NCI-H82 treated with DMSO at 0.1 percent for 48 hours (cell line): ENCODE data around the gene AFF2.

Experiments used
- DNase-seq: peaks from one replicate; lab custom pipeline; 2025; ENCODE audit not compliant: unreplicated experiment; lab: John Stamatoyannopoulos, UW

AFF2 gene

DNA sequence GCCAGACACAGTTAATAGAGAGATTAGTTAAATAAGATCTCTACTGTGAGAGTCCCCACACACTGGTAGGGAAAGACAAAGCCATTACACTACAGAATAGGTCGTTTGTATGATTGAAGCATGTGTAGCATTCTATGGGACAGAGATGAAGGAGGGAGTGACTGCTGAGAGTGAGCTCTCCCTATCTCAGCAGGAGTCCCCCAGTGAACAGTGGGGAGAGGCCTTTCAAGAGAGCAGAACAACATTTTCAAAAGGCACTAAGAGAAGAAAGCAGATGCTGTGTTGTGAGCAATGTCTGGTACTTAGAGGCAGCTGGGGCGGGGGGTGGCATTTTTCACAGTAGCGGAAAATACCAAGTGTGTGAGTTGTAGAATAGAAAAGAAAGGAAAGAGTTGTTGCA lies 413.6 kb downstream of the AFF2 start:
- no peak for DNase-seq

DNA sequence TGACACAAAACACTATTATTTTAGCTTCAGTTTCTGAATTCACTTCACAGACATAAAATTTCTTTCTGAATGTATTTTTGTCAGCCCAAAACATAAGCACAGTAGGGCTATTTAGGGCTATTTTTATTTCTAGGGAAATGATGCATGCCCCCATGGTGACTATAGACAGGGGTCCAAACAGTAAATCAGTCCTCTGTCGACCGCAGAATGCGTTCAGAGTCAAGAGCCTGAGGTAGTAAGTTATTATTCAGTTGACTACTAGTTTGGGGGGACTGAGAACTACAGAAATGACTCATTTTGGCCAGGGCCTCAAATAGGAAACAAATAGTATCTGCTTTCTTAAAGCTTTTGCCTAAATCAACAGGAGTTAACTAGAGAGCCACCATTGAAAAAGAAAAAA lies 414.4 kb downstream of the AFF2 start:
- DNase-seq, result no peak

DNA sequence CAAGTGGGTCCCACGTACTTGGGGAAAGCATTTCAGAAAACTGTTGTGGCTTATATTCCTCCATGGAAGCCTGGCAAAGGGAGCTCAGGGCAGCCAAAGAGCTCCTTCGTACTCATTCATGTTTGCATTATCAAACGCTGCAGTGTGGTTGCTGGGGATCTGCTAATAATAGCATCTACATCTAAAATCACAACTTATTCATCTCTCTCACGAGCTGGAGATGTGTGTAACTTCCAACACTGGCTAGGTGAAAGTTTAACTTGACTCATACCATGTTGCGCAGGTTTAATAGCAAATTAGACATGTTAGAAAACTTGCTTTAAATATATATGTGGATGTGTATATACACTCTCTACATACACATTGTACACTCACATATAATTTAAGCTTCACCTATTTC lies 415.1 kb downstream of the AFF2 start:
- DNase-seq, result no peak

- no peak for DNase-seq
Measured at GRCh38 chrX:148917441-148917840, 417.0 kb downstream of the AFF2 start.

DNA sequence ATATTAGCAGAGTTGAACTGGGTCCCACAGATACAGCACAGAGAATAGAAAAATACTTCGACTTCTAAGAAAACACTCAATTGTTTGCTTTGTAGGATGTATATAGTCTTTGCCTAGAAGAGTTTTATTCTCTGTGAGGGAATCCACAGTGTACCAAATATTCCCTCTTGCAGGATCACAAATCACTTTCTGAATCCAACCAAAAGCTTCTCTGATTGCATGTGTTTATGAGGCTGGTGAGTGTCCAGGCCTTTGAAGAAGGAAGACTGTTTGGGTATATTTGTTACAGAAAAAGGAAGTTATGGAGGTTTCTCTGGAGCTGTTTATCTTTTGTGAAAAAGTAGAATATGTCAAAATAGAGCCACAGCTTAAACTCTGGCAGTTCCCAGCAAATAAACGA lies 423.2 kb downstream of the AFF2 start:
- no peak for DNase-seq

DNA sequence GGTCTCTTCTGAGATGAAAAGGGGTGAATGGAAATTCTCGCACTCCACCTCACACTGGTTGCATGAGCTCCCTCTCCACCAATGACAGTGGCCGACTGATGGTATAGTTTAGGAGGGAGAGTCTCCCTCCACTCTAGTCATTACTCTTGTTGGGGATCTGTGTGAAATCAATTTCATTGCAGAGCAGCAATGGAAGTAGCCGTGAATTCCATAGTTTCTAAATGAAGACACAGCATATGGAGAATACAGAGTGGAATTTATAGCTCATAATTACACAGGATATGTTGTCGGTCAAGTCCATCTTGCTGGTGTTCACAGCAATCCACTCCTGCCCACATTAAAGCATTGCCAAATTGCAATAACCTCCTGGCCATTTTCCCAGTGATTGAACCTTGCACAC lies 426.0 kb downstream of the AFF2 start:
- no peak for DNase-seq

- DNase-seq, result no peak
Measured at GRCh38 chrX:148928811-148929210, 428.4 kb downstream of the AFF2 start.

GRCh38 chrX:148929686-148930085 lies 429.3 kb downstream of the AFF2 start:
- DNase-seq, result no peak

GRCh38 chrX:148930206-148930729 lies 429.9 kb downstream of the AFF2 start:
- DNase-seq, result no peak

- DNase-seq, result no peak
Measured at GRCh38 chrX:148933881-148934280, 433.5 kb downstream of the AFF2 start.

- no peak for DNase-seq
Measured at GRCh38 chrX:148938348-148938747, 437.9 kb downstream of the AFF2 start.

- DNase-seq, result no peak
Measured at GRCh38 chrX:148940411-148940996, 440.1 kb downstream of the AFF2 start.

DNA sequence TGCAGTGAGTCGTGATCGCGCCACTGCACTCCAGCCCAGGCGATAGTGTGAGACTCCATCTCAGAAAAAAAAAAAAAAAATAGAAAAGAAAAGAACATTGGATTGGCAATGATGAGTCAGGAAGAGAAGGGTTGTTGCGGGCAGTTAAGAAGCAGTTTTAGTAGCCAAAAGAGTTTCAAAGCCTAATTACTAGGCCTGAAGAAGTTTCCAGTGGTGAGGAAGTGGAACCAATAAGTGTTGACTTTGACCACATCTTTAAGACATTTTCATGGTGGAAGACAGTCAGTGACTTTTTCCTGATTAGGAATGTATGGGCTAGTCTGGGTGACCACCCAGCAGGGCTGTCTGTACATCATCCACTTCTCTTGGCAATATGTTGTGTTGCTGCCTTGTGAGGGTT lies 442.3 kb downstream of the AFF2 start:
- no peak for DNase-seq

DNA sequence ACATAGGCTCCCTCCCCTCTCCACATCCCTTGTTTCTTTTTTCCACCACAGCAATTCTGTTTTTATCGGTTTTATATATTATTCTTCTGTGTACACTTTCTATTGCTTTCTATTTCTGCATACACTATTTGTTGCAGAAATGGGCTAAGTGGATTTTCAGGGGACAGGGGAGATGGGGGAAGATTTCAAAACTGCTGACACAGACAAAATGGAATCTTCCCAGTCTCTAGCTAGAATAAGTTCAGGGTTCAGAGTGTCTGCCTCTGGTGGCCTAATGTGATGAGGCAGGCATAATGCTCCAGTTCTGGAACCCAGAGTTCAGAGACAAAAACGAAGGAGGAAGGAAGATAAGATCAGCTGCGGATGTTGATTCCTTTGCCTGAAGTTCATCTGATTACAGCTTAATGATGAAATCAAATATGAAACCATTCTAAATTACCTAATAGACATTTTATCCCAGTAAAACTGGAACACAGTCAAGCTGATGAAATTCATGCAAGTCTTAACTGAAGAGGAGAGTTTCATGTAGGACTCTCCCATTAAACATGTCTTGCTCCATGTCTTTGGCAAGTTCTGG lies 447.1 kb downstream of the AFF2 start:
- DNase-seq, result no peak

GRCh38 chrX:148956352-148956751 lies 455.9 kb downstream of the AFF2 start:
- DNase-seq, result no peak

DNA sequence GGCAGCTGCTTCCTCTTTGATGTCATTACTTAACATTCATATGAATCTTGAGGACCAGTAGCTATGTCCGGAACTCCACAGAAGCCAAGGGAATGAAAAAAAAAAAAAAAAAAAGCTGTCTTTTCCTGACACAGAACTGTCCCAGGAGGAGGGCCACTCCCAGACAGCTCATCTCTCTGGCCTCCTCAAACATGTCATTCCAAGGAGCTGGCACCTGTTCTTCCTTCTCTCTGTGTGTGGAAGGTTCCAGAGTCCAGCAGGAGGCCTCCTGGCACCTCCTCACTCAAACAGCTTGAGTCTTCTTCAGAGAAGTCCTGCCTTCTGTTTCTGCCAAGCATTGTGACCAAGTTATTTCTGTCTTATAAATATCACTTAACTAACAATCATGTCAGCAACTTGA lies 458.5 kb downstream of the AFF2 start:
- DNase-seq, result no peak

DNA sequence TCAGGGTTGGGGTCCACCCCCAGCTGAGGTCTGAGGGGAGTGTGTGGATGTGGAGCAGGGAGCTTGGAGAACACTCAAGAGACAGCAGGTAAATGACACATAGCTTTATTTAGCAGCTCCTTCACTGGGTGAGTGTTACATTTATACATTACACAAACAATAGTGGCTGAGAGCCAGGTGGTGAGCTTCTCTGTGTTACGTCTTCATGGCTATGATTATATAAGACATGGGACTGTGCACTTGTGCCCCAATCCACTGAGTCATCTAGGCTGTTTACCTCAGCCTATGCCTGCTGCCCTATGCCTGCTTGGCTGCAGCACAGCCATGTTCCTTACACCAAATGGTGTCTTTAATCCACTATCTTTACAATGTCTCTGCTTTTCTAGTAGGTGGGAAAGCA lies 459.6 kb downstream of the AFF2 start:
- no peak for DNase-seq

DNA sequence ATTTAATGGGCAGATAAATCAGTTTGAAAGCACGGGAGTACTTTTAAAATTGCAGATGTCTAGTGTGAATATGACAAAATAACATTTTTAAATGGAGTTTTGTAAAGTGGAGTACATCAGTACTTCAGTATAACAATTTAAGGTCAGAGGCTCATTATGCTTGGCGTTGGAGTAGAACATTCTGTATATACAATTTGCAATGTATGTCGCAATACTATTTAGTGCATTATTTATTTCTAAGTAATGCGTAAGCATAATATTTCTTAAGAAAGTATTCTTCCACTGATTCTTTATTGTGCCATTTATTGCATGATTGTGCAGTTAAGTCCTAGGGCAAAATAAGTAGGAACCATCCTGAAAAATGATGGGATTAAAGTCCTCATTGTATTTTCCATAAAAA lies 461.6 kb downstream of the AFF2 start:
- no peak for DNase-seq

GRCh38 chrX:148976571-148977400 lies 476.4 kb downstream of the AFF2 start:
- no peak for DNase-seq

GRCh38 chrX:148979786-148980185 lies 479.4 kb downstream of the AFF2 start:
- no peak for DNase-seq

DNA sequence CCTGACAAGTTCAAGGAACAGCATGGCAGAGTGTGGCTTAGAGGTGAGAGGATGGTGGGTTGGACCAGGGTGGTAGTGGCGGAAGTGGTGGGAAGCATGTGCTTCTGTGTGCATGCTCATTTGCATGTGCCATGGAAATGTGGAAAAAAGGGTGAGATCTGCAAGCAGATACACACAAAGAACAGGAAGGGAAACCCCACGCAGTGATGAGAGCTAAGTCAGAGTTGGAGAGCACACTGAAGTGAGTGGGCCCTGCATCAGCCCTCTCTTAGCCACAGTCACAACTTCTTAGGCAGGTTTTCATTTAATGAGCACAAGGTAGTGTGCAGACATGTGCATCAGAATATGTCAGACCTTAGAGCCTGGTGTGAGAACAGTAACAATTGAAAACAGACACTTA lies 483.8 kb downstream of the AFF2 start:
- no peak for DNase-seq

GRCh38 chrX:148991502-148991901 lies 491.1 kb downstream of the AFF2 start:
- no peak for DNase-seq
